Gastrocnemius medialis (tissue), 4 donors: Measurements from ENCODE around the gene RARRES2.
"Not testable (repeated sequence)": the region's sequence is repeated elsewhere in the genome, so short reads cannot be mapped to it uniquely, and the experiment has no call there.

Source experiments
- POLR2A ChIP-seq, 2 donors: fragments of 450-650 bp; IDR thresholded peaks; one replicate each; pipeline ENCODE4 v1.6.1; 2017; ENCODE audit warnings: antibody characterized with exemption in 2 of 2, mild to moderate bottlenecking in 2 of 2, moderate library complexity in 2 of 2
- TF ChIP-seq, protein P1 (sequence below), 5 experiments: fragments of 450-650 bp in 3 of 5; fragments of 200-600 bp in 2 of 5; sonication (generic) in 2 of 5; IDR thresholded peaks in 4 of 5; conservative IDR thresholded peaks in 1 of 5; 1 replicate in 4 of 5; 2 replicates in 1 of 5; pipeline ENCODE4 v1.5.1; 2016 to 2019; ENCODE audit warnings: antibody characterized with exemption in 5 of 5, mild to moderate bottlenecking in 3 of 5, moderate library complexity in 3 of 5

DNA sequence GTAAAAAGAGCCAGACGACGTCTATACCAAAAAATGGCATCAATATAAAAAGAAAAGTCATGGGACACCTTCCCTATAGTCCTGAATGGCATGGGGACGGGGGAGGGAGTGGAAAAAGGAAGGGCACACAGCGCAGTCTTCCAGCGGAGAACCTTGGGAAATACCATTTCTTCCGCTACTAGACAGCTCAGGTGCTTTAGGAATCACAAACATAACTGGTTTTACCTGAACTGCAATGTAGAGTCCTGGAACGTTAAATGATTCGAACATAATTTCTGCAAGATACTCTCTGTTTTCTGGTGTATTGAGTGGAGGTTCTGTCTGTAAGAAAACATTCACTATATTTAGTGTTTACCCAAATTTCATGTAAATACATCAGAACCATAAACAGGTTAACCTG, 46.4 kb downstream of the RARRES2 start:
- TF ChIP-seq POLR2A (IDR thresholded peaks at IDR 0.05), result not testable (repeated sequence)
- TF ChIP-seq, protein P1, sequence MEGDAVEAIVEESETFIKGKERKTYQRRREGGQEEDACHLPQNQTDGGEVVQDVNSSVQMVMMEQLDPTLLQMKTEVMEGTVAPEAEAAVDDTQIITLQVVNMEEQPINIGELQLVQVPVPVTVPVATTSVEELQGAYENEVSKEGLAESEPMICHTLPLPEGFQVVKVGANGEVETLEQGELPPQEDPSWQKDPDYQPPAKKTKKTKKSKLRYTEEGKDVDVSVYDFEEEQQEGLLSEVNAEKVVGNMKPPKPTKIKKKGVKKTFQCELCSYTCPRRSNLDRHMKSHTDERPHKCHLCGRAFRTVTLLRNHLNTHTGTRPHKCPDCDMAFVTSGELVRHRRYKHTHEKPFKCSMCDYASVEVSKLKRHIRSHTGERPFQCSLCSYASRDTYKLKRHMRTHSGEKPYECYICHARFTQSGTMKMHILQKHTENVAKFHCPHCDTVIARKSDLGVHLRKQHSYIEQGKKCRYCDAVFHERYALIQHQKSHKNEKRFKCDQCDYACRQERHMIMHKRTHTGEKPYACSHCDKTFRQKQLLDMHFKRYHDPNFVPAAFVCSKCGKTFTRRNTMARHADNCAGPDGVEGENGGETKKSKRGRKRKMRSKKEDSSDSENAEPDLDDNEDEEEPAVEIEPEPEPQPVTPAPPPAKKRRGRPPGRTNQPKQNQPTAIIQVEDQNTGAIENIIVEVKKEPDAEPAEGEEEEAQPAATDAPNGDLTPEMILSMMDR (IDR thresholded peaks at IDR 0.05 in 4 of 5, conservative IDR thresholded peaks at IDR 0.05 in 1 of 5), result not testable (repeated sequence)
